Stomach (tissue), 9 donors: ENCODE data around the gene C2CD2. TPM values are rescaled to one million over a fixed set of nuclear protein-coding genes. Genes with fewer than 3 reads are reported as not detected.

ENCODE experiments used
- DNase-seq, 2 donors: peaks; one replicate each; pipeline versions ENCODE4 v3.0.0 to v3.0.0-alpha.2; 2013 to 2019
- H3K27ac ChIP-seq, 5 donors: fragments of 200-600 bp in 4 of 5; sonication (generic) in 4 of 5; one replicate each; pipeline ENCODE4 v1.5.1; 2013 to 2019; ENCODE audit warnings: mild to moderate bottlenecking in 1 of 5, moderate library complexity in 1 of 5
- H3K27me3 ChIP-seq, 3 donors: fragments of 200-600 bp; sonication (generic); one replicate each; pipeline ENCODE4 v1.5.1; 2017 to 2019; ENCODE audit warnings: mixed run types in 1 of 3
- H3K36me3 ChIP-seq, 4 donors: fragments of 200-600 bp; sonication (generic); 1 replicate in 3 of 4; 2 replicates in 1 of 4; pipeline ENCODE4 v1.5.1; 2016 to 2019
- H3K4me1 ChIP-seq, 4 donors: fragments of 200-600 bp; sonication (generic); one replicate each; pipeline ENCODE4 v1.5.1; 2016 to 2019
- H3K4me3 ChIP-seq, 4 donors: fragments of 200-600 bp; sonication (generic) in 3 of 4; one replicate each; pipeline ENCODE4 v1.5.1; 2016 to 2019; ENCODE audit warnings: mild to moderate bottlenecking in 1 of 4
- H3K9me3 ChIP-seq, 4 donors: fragments of 200-600 bp; sonication (generic); one replicate each; pipeline ENCODE4 v1.5.1; 2016 to 2019
- EP300 ChIP-seq: sonication (generic); formaldehyde crosslinking; IDR thresholded peaks from one replicate; pipeline ENCODE4 v1.6.1; 2017; ENCODE audit warnings: antibody characterized with exemption
- POLR2A ChIP-seq, 4 donors: fragments of 450-650 bp; IDR thresholded peaks; one replicate each; pipeline ENCODE4 v1.6.1; 2016; ENCODE audit warnings: antibody characterized with exemption in 4 of 4, control low read depth in 2 of 4, mild to moderate bottlenecking in 1 of 4, moderate library complexity in 1 of 4
- POLR2AphosphoS5 ChIP-seq, 3 donors: sonication (generic); formaldehyde crosslinking; IDR thresholded peaks; one replicate each; pipeline ENCODE4 v1.6.1; 2016; ENCODE audit warnings: antibody characterized with exemption in 3 of 3
- WGBS, 5 donors: extraction: QIAGEN DNeasy Blood & Tissue Kit in 3 of 5; methylation state at CpG; one replicate each; pipeline versions ENCODE4 v1.1.5 to v1.1.7; 2013 to 2018; 5-methylcytosine and 5-hydroxymethylcytosine counted together
- intact Hi-C: fragments of 100-400 bp; cut with DNase I; formaldehyde crosslinking; loops from one replicate; pipeline ENCODE4 v1.15.1; 2023; ENCODE audit warnings: low total_unique reads
- polyA plus RNA-seq, 3 donors: library from polyadenylated mRNA; stranded (reverse); fragments of 200-250 nt; gene quantifications; one replicate each; pipeline ENCODE4 v1.2.3, GENCODE V29; 2013
- total RNA-seq, 5 donors: library from RNA; depleted of rRNA; stranded (reverse); fragments of >200 nt; gene quantifications; one replicate each; pipeline versions ENCODE4 v1.1.0 to v1.2.3, GENCODE V29; 2014 to 2016
- TF ChIP-seq, protein P1 (sequence below), 7 experiments: fragments of 450-650 bp in 4 of 7; fragments of 200-600 bp in 3 of 7; sonication (generic) in 3 of 7; IDR thresholded peaks; one replicate each; pipeline ENCODE4 v1.5.1; 2016 to 2019; ENCODE audit warnings: antibody characterized with exemption in 7 of 7, control low read depth in 2 of 7, mild to moderate bottlenecking in 1 of 7
- donor health status: healthy with polysubstance abuse.
- donor health status: Bipolar disorder and iron deficiency.
- donor health status: healthy.

The C2CD2 gene
- total and polyA plus RNA-seq, 8 donors = 4.6 to 31.9 (median 16.0) TPM

GRCh38 chr21:41966041-41966833 lies 12.4 kb upstream of the C2CD2 start:
- Histone ChIP-seq H3K4me1 (peaks cover 4 to 15% (median 11%) of the 10 kb centered on the region in 4 donors), H3K36me3 (no peaks in the 10 kb centered on the region), H3K9me3 (no peaks in the 10 kb centered on the region), H3K4me3 (no peak overlapping the region), H3K27ac (peak overlapping the region in 1 of 5 donors; percentile 29), H3K27me3 (peaks cover 0 to 11% (median 0%) of the 10 kb centered on the region in 3 donors)
- TF ChIP-seq, protein P1, sequence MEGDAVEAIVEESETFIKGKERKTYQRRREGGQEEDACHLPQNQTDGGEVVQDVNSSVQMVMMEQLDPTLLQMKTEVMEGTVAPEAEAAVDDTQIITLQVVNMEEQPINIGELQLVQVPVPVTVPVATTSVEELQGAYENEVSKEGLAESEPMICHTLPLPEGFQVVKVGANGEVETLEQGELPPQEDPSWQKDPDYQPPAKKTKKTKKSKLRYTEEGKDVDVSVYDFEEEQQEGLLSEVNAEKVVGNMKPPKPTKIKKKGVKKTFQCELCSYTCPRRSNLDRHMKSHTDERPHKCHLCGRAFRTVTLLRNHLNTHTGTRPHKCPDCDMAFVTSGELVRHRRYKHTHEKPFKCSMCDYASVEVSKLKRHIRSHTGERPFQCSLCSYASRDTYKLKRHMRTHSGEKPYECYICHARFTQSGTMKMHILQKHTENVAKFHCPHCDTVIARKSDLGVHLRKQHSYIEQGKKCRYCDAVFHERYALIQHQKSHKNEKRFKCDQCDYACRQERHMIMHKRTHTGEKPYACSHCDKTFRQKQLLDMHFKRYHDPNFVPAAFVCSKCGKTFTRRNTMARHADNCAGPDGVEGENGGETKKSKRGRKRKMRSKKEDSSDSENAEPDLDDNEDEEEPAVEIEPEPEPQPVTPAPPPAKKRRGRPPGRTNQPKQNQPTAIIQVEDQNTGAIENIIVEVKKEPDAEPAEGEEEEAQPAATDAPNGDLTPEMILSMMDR (IDR thresholded peaks at IDR 0.05) = no peak
- TF ChIP-seq POLR2AphosphoS5 (IDR thresholded peaks at IDR 0.05) (no peak), POLR2A (IDR thresholded peaks at IDR 0.05) (no peak), EP300 (no peak)
- intact Hi-C loops = no loop called here
- no peak for DNase-seq
- 52 to 68% (median 58%) methylated on average over 11 of the region's 11 CpGs for WGBS, 5 donors

DNA sequence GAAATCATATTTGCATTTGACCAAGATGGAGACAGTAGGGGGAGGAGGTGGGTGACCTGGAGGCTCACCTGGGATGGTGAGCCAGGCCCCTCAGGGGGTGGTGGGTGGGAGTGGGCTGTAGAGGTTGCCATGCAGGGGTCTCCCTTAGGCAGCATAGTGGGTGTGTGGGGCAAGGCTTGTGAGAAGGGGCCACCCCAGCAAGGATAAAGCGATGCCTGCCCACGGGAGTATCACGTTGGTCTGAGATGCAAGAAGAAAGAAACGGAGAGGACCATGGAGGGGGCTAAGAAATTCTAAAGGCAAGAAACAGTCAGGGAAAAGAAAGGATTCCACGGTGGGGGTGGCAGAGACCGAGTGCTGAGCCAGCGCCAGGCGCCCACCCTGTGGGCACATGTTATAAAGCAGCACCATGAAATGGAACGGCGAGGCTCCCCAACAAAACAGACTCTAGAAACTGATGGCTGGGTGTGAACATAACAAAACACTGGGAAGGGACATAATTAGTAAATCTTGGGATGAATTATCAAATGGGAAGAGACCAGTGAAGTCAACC lies 11.7 kb upstream of the C2CD2 start:
- intact Hi-C loops = no loop called here
- H3K27ac ChIP-seq = no peak overlapping the region
- no peak for DNase-seq
- no peaks in the 10 kb centered on the region for H3K36me3 ChIP-seq
- H3K4me3 ChIP-seq = no peak overlapping the region
- H3K9me3 ChIP-seq = no peaks in the 10 kb centered on the region
- H3K27me3 ChIP-seq = peaks cover 0 to 11% (median 0%) of the 10 kb centered on the region in 3 donors
- peaks cover 4 to 15% (median 11%) of the 10 kb centered on the region in 4 donors for H3K4me1 ChIP-seq
- WGBS, 5 donors = 90 to 96% (median 93%) methylated on average over 10 of the region's 10 CpGs
- no peak for TF ChIP-seq POLR2A (IDR thresholded peaks at IDR 0.05)
- TF ChIP-seq POLR2AphosphoS5 (IDR thresholded peaks at IDR 0.05) = no peak
- TF ChIP-seq, protein P1 (IDR thresholded peaks at IDR 0.05) = no peak
- TF ChIP-seq EP300 = no peak

DNA sequence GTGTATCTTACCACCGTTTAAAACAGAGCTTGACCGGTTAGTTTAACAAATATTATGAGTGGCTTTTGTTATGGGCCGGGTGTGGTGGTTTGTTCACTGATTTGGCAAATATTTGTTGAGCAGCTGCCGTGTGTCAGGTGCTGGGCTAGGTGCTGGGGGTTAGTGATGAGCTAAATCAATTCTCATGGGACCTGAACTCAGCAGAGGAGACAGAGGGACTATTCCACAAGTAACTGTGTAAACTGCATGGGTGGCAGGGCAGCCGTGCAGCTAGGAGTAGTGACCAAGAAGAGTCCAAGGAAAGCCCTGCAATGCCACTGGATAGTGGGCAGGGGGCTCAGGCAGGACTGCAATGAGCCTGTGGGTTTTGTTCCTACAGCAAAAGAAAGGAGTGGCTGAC lies 11.2 kb upstream of the C2CD2 start:
- no peak overlapping the region for H3K4me3 ChIP-seq
- no peak for DNase-seq
- peaks cover 4 to 15% (median 11%) of the 10 kb centered on the region in 4 donors for H3K4me1 ChIP-seq
- WGBS, 5 donors = 32 to 60% (median 46%) methylated on average over 5 of the region's 5 CpGs
- intact Hi-C loops = no loop called here
- TF ChIP-seq, protein P1 (IDR thresholded peaks at IDR 0.05) = no peak
- TF ChIP-seq POLR2AphosphoS5 (IDR thresholded peaks at IDR 0.05) = no peak
- no peak for TF ChIP-seq EP300
- no peak for TF ChIP-seq POLR2A (IDR thresholded peaks at IDR 0.05)
- H3K36me3 ChIP-seq = no peaks in the 10 kb centered on the region
- peaks cover 0 to 11% (median 0%) of the 10 kb centered on the region in 3 donors for H3K27me3 ChIP-seq
- H3K27ac ChIP-seq = no peak overlapping the region
- H3K9me3 ChIP-seq = no peaks in the 10 kb centered on the region

DNA sequence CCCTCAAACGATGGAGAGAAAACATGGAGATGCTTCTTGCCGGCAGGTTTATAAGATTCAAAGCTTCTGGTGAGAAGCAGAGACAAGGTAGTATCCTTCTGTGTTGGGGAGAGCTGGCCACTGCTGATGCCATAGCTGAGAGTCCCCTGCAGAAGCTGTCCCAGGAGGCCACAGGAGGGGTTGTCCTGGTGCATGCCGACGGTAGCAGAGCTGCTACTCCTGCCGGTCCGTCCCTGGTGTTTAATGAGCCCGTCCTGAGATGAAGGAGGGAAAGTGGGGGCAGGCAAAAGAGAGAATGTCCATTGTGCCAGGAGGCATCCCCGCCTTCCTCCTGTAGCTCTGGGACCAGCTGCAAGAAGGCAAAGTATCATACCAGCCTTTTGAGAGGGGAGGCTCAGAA lies 10.4 kb upstream of the C2CD2 start:
- no peak for DNase-seq
- Histone ChIP-seq H3K4me3 (no peak overlapping the region), H3K36me3 (no peaks in the 10 kb centered on the region), H3K9me3 (no peaks in the 10 kb centered on the region), H3K27me3 (peaks cover 0 to 11% (median 0%) of the 10 kb centered on the region in 3 donors), H3K27ac (no peak overlapping the region), H3K4me1 (peaks cover 4 to 15% (median 11%) of the 10 kb centered on the region in 4 donors)
- intact Hi-C loops = no loop called here
- 83 to 90% (median 85%) methylated on average over 7 to 8 of the region's 8 CpGs for WGBS, 5 donors
- no peak for TF ChIP-seq POLR2A (IDR thresholded peaks at IDR 0.05)
